GM23338 (cell line): Measurements from ENCODE around the gene PPM1F. TPM values are rescaled to one million over a fixed set of nuclear protein-coding genes. Genes with fewer than 3 reads are reported as not detected.

ENCODE experiments used
- ATAC-seq: fragments of 200-7000 bp; cut with Tn5 transposase; 3 replicates; pipeline ENCODE4 v1.9.1; 2020
- DNase-seq: peaks from one replicate; pipeline ENCODE4 v3.0.0-alpha.2; 2015; ENCODE audit warnings: low spot score
- H2AFZ ChIP-seq: fragments of 200-600 bp; sonication (generic); 2 replicates; pipeline ENCODE4 v1.8.0; 2016; ENCODE audit warnings: antibody characterized with exemption, mild to moderate bottlenecking, moderate library complexity
- H3F3A ChIP-seq: fragments of 200-600 bp; sonication (generic); replicated peaks from 2 replicates; pipeline ENCODE4 v1.8.0; 2017; ENCODE audit warnings: antibody characterized with exemption, mixed run types, low read depth
- H3K27ac ChIP-seq: fragments of 200-600 bp; sonication (generic); 2 replicates; pipeline ENCODE4 v1.6.1; 2016; ENCODE audit warnings: low read depth
- H3K27me3 ChIP-seq: fragments of 200-600 bp; sonication (generic); 2 replicates; pipeline ENCODE4 v1.8.0; 2016; ENCODE audit warnings: mild to moderate bottlenecking, mixed run types, moderate library complexity; ENCODE audit not compliant: insufficient read depth
- H3K36me3 ChIP-seq: fragments of 200-600 bp; sonication (generic); 2 replicates; pipeline ENCODE4 v1.8.0; 2016; ENCODE audit warnings: mild to moderate bottlenecking; ENCODE audit not compliant: insufficient read depth
- H3K4me1 ChIP-seq: fragments of 200-600 bp; sonication (generic); 2 replicates; pipeline ENCODE4 v1.8.0; 2016; ENCODE audit warnings: mild to moderate bottlenecking, moderate library complexity; ENCODE audit not compliant: insufficient read depth
- H3K4me2 ChIP-seq: fragments of 200-600 bp; sonication (generic); 2 replicates; pipeline ENCODE4 v1.7.1; 2017; ENCODE audit warnings: mixed run types
- H3K4me3 ChIP-seq: fragments of 200-600 bp; sonication (generic); 2 replicates; pipeline ENCODE4 v1.6.1; 2016; ENCODE audit warnings: mixed run types
- H3K79me2 ChIP-seq: fragments of 200-600 bp; sonication (generic); replicated peaks from 2 replicates; pipeline ENCODE4 v1.8.0; 2017; ENCODE audit warnings: mild to moderate bottlenecking; ENCODE audit not compliant: insufficient read depth
- H3K9me2 ChIP-seq: fragments of 200-600 bp; sonication (generic); 2 replicates; pipeline ENCODE4 v1.8.0; 2017; ENCODE audit not compliant: insufficient read depth
- H4K20me1 ChIP-seq: fragments of 200-600 bp; sonication (generic); replicated peaks from 2 replicates; pipeline ENCODE4 v1.8.0; 2017; ENCODE audit warnings: mild to moderate bottlenecking; ENCODE audit not compliant: insufficient read depth
- H3K27ac Mint-ChIP-seq: 2 replicates; pipeline ENCODE4 v1.8.0; 2020; ENCODE audit warnings: inconsistent platforms, mild to moderate bottlenecking, moderate library complexity, mixed read lengths
- H3K27me3 Mint-ChIP-seq: 3 replicates; pipeline ENCODE4 v1.8.0; 2022; ENCODE audit warnings: low read depth, mild to moderate bottlenecking, moderate library complexity, mixed read lengths, inconsistent platforms; ENCODE audit not compliant: insufficient read depth, poor library complexity
- H3K36me3 Mint-ChIP-seq: 3 replicates; pipeline ENCODE4 v1.8.0; 2021; ENCODE audit warnings: low read depth, mild to moderate bottlenecking, inconsistent platforms, moderate library complexity, mixed read lengths
- H3K4me1 Mint-ChIP-seq: 3 replicates; pipeline ENCODE4 v1.8.0; 2020; ENCODE audit warnings: mild to moderate bottlenecking, inconsistent platforms, mixed read lengths
- H3K4me3 Mint-ChIP-seq: 3 replicates; pipeline ENCODE4 v1.8.0; 2021; ENCODE audit warnings: moderate library complexity, mild to moderate bottlenecking, inconsistent platforms, mixed read lengths
- H3K9me3 Mint-ChIP-seq: 3 replicates; pipeline ENCODE4 v1.8.0; 2020; ENCODE audit warnings: moderate library complexity, mild to moderate bottlenecking, inconsistent platforms, mixed read lengths
- CREB1 ChIP-seq: fragments of 250-450 bp; sonication (Bioruptor Pico); IDR thresholded peaks from 2 replicates; pipeline ENCODE4 v1.5.0; 2020; ENCODE audit warnings: low read depth, mild to moderate bottlenecking, moderate library complexity
- CTCF ChIP-seq, 2 experiments: fragments of 200-600 bp in 1 of 2; sonication (generic) in 1 of 2; conservative IDR thresholded peaks; 2 replicates each; pipeline versions ENCODE4 v1.5.1 to v1.6.1; 2016 to 2017; ENCODE audit warnings: antibody characterized with exemption in 2 of 2, low read depth in 2 of 2, mild to moderate bottlenecking in 2 of 2, moderate library complexity in 1 of 2
- ETS1 ChIP-seq: IDR thresholded peaks from 2 replicates; pipeline ENCODE4 v1.6.1; 2016; ENCODE audit warnings: antibody characterized with exemption
- EZH2 ChIP-seq: fragments of 200-600 bp; sonication (generic); IDR thresholded peaks from one replicate; pipeline ENCODE4 v1.8.0; 2017; ENCODE audit warnings: antibody characterized with exemption, mild to moderate bottlenecking, low read depth; ENCODE audit not compliant: unreplicated experiment
- EZH2phosphoT487 ChIP-seq: fragments of 200-600 bp; sonication (generic); IDR thresholded peaks from one replicate; pipeline ENCODE4 v1.8.1; 2018; ENCODE audit warnings: antibody characterized with exemption; ENCODE audit not compliant: unreplicated experiment
- NANOG ChIP-seq: IDR thresholded peaks from 2 replicates; pipeline ENCODE4 v1.6.1; 2016; ENCODE audit warnings: antibody characterized with exemption, borderline replicate concordance
- POLR2AphosphoS5 ChIP-seq: IDR thresholded peaks from 2 replicates; pipeline ENCODE4 v1.6.1; 2016; ENCODE audit warnings: antibody characterized with exemption, low read depth
- REST ChIP-seq: IDR thresholded peaks from one replicate; pipeline ENCODE4 v1.6.1; 2018; ENCODE audit warnings: antibody characterized with exemption; ENCODE audit not compliant: unreplicated experiment
- STAT1 ChIP-seq: IDR thresholded peaks from one replicate; pipeline ENCODE4 v1.6.1; 2016; ENCODE audit warnings: antibody characterized with exemption; ENCODE audit not compliant: unreplicated experiment
- ZNF114 ChIP-seq: fragments of 250-450 bp; sonication (Bioruptor Pico); IDR thresholded peaks from 2 replicates; pipeline ENCODE4 v1.5.0; 2020; ENCODE audit warnings: mild to moderate bottlenecking, moderate library complexity
- ZNF331 ChIP-seq: fragments of 250-450 bp; sonication (Bioruptor Pico); IDR thresholded peaks from 2 replicates; pipeline ENCODE4 v1.5.0; 2020; ENCODE audit warnings: low read depth, mild to moderate bottlenecking, moderate library complexity
- polyA plus RNA-seq: library from polyadenylated mRNA; unstranded; fragments of >200 nt; fragmentation: Nextera tagmentation; extraction: Ambion mirVana; gene quantifications from 2 replicates; pipeline ENCODE4 v1.2.1, GENCODE V29; 2016
- total RNA-seq: library from RNA; depleted of rRNA; stranded (reverse); fragments of >200 nt; shearing (Covaris generic); gene quantifications from 2 replicates; pipeline ENCODE4 v1.2.3, GENCODE V29; 2014

The PPM1F gene
- total and polyA plus RNA-seq, 2 experiments from 2014 or later: 7.1 to 29.3 TPM

GRCh38 chr22:21917959-21918261, 34.7 kb downstream of the PPM1F start:
- H3K36me3 Mint-ChIP-seq: no peaks in the 10 kb centered on the region
- H3K4me3 Mint-ChIP-seq: no peak overlapping the region
- no peak for TF ChIP-seq POLR2AphosphoS5
- no peak for TF ChIP-seq REST
- TF ChIP-seq ETS1: no peak
- no peak for TF ChIP-seq ZNF114 (CRISPR knock-in tag)
- no peaks in the 10 kb centered on the region for H3K9me2 ChIP-seq
- no peak overlapping the region for H3K4me3 ChIP-seq
- peaks cover 52% of the 10 kb centered on the region for H3K4me1 Mint-ChIP-seq
- no peak overlapping the region for H3K27ac Mint-ChIP-seq
- no peak overlapping the region for H2AFZ ChIP-seq
- H3K79me2 ChIP-seq: no peaks in the 10 kb centered on the region
- no peak overlapping the region for H3K27ac ChIP-seq
- ATAC-seq (no peak), DNase-seq (no peak)
- H3K9me3 Mint-ChIP-seq: no peaks in the 10 kb centered on the region
- no peaks in the 10 kb centered on the region; the same call in 1 of the 2 replicates for H4K20me1 ChIP-seq
- H3F3A ChIP-seq: peaks cover 3% of the 10 kb centered on the region
- H3K4me2 ChIP-seq: no peak overlapping the region
- no peaks in the 10 kb centered on the region for H3K36me3 ChIP-seq
- no peaks in the 10 kb centered on the region for H3K27me3 ChIP-seq
- H3K4me1 ChIP-seq: peaks cover 44% of the 10 kb centered on the region
- H3K27me3 Mint-ChIP-seq: peaks cover 25% of the 10 kb centered on the region

- Histone ChIP-seq H3K9me2 (no peaks in the 10 kb centered on the region), H3K4me1 (peaks cover 40% of the 10 kb centered on the region), H3K4me3 (no peak overlapping the region), H3K4me2 (peak overlapping the region; percentile 64), H3K36me3 (no peaks in the 10 kb centered on the region), H2AFZ (peak overlapping the region; percentile 52; the same call in 1 of the 2 replicates), H3K27ac (no peak overlapping the region), H3K27me3 (no peaks in the 10 kb centered on the region), H4K20me1 (no peaks in the 10 kb centered on the region; the same call in 1 of the 2 replicates), H3F3A (peaks cover 3% of the 10 kb centered on the region), H3K79me2 (no peaks in the 10 kb centered on the region)
- DNase-seq (peak; percentile 55), ATAC-seq (peak; percentile 36)
- Mint-ChIP-seq H3K4me1 (peaks cover 47% of the 10 kb centered on the region), H3K27me3 (peaks cover 22% of the 10 kb centered on the region), H3K9me3 (no peaks in the 10 kb centered on the region), H3K4me3 (no peak overlapping the region), H3K36me3 (no peaks in the 10 kb centered on the region), H3K27ac (no peak overlapping the region; the same call in 1 of the 2 replicates)
- TF ChIP-seq CREB1 (no peak), ZNF331 (CRISPR knock-in tag) (no peak), ETS1 (no peak), CTCF (conservative IDR thresholded peaks at IDR 0.05; ENCODE audit: low read depth in 2 of 2) (no peak), EZH2phosphoT487 (no peak), STAT1 (no peak), NANOG (no peak), EZH2 (no peak), POLR2AphosphoS5 (no peak), REST (no peak)
Observed at GRCh38 chr22:21917181-21917958, 35.3 kb downstream of the PPM1F start.
